Forelimb muscle (tissue), 1 donor: ENCODE measurements around the gene TCEA3. TPM values are rescaled to one million over a fixed set of nuclear protein-coding genes. Genes with fewer than 3 reads are reported as not detected.
A peak's percentile ranks its signal among the peaks of the same experiment; 100 is the strongest.

Source experiments
- DNase-seq: peaks from one replicate; pipeline ENCODE4 v3.0.0-alpha.2; 2013; ENCODE audit warnings: low read depth
- polyA plus RNA-seq: library from polyadenylated mRNA; unstranded; fragments of 120-200 nt; gene quantifications from one replicate; pipeline ENCODE4 v1.2.1, GENCODE V29; 2013; ENCODE audit not compliant: insufficient read length

Gene TCEA3
- polyA plus RNA-seq, 1 donor = 366 TPM

GRCh38 chr1:23446661-23447310, 22.2 kb upstream of the TCEA3 start:
- no peak for DNase-seq

- DNase-seq = no peak
These were observed 20.2 kb upstream of the TCEA3 start for GRCh38 chr1:23444596-23445390.

- DNase-seq = peak; percentile 51
These were observed 19.6 kb upstream of the TCEA3 start for GRCh38 chr1:23444104-23444533.

GRCh38 chr1:23442751-23443150, 18.2 kb upstream of the TCEA3 start:
- no peak for DNase-seq

- DNase-seq = no peak
These were observed 17.0 kb upstream of the TCEA3 start for GRCh38 chr1:23441446-23442148.

GRCh38 chr1:23438545-23438944, 14.0 kb upstream of the TCEA3 start:
- DNase-seq = no peak

GRCh38 chr1:23437355-23437664, 12.8 kb upstream of the TCEA3 start:
- no peak for DNase-seq

- no peak for DNase-seq
These were observed 12.2 kb upstream of the TCEA3 start for GRCh38 chr1:23436520-23437354.

GRCh38 chr1:23434260-23434775, 9.8 kb upstream of the TCEA3 start:
- no peak for DNase-seq

GRCh38 chr1:23433122-23433521, 8.6 kb upstream of the TCEA3 start:
- no peak for DNase-seq

- no peak for DNase-seq
These were observed 6.9 kb upstream of the TCEA3 start for GRCh38 chr1:23431431-23431830.

GRCh38 chr1:23430803-23431202, 6.3 kb upstream of the TCEA3 start:
- DNase-seq = no peak

GRCh38 chr1:23428136-23428905, 3.8 kb upstream of the TCEA3 start:
- DNase-seq = no peak

GRCh38 chr1:23427550-23427949, 3.0 kb upstream of the TCEA3 start:
- DNase-seq = no peak

- no peak for DNase-seq
These were observed 2.3 kb upstream of the TCEA3 start for GRCh38 chr1:23426828-23427227.

GRCh38 chr1:23425193-23425494, 596 bp upstream of the TCEA3 start:
- no peak for DNase-seq

- no peak for DNase-seq
These were observed 894 bp downstream of the TCEA3 start for GRCh38 chr1:23423415-23424292.

GRCh38 chr1:23422941-23423340, 1.6 kb downstream of the TCEA3 start:
- DNase-seq = no peak

GRCh38 chr1:23422241-23422877, 2.2 kb downstream of the TCEA3 start:
- DNase-seq = no peak
